Aorta (tissue), 5 donors: ENCODE data around the gene GNAI3. TPM values are rescaled to one million over a fixed set of nuclear protein-coding genes. Genes with fewer than 3 reads are reported as not detected.
A peak's percentile ranks its signal among the peaks of the same experiment; 100 is the strongest.

Experiments
- ATAC-seq: fragments of 200-7000 bp; cut with Tn5 transposase; one replicate; pipeline ENCODE4 v1.9.1; 2022; ENCODE audit warnings: moderate library complexity; ENCODE audit not compliant: low FRiP score
- DNase-seq, 2 donors: peaks; one replicate each; pipeline ENCODE4 v3.0.0-alpha.2; 2020
- H3K27ac ChIP-seq, 2 donors: one replicate each; pipeline ENCODE4 v1.5.1; 2013; ENCODE audit warnings: low read length in 2 of 2, mild to moderate bottlenecking in 2 of 2, moderate library complexity in 2 of 2, control low read depth in 1 of 2, inconsistent platforms in 1 of 2, low read depth in 1 of 2
- H3K27me3 ChIP-seq, 2 donors: one replicate each; pipeline ENCODE4 v1.6.1; 2013; ENCODE audit warnings: control low read depth in 1 of 2, low read length in 1 of 2, mild to moderate bottlenecking in 1 of 2, moderate library complexity in 1 of 2; ENCODE audit not compliant: insufficient read depth in 2 of 2, control insufficient read depth in 1 of 2
- H3K36me3 ChIP-seq, 2 donors: one replicate each; pipeline ENCODE4 v1.6.1; 2013; ENCODE audit warnings: control low read depth in 1 of 2, low read length in 1 of 2, mild to moderate bottlenecking in 1 of 2; ENCODE audit not compliant: insufficient read depth in 2 of 2, control insufficient read depth in 1 of 2
- H3K4me1 ChIP-seq, 2 donors: one replicate each; pipeline ENCODE4 v1.6.1; 2013; ENCODE audit warnings: low read length in 2 of 2, control low read depth in 1 of 2, mild to moderate bottlenecking in 1 of 2, moderate library complexity in 1 of 2; ENCODE audit not compliant: insufficient read depth in 2 of 2, control insufficient read depth in 1 of 2
- H3K4me3 ChIP-seq, 2 donors: one replicate each; pipeline ENCODE4 v1.5.1; 2013; ENCODE audit warnings: low read length in 2 of 2, control low read depth in 1 of 2, mild to moderate bottlenecking in 1 of 2
- H3K9me3 ChIP-seq: one replicate; pipeline ENCODE4 v1.6.1; 2013; ENCODE audit warnings: mild to moderate bottlenecking, low read length; ENCODE audit not compliant: control insufficient read depth
- WGBS, 2 donors: extraction: QIAGEN DNeasy Blood & Tissue Kit; methylation state at CpG; one replicate each; pipeline ENCODE4 v1.1.7; 2013; 5-methylcytosine and 5-hydroxymethylcytosine counted together
- intact Hi-C, 2 donors: fragments of 100-400 bp; cut with DNase I; formaldehyde crosslinking; loops; one replicate each; pipeline versions ENCODE4 v1.14.2 to v1.15.0; 2022
- polyA plus RNA-seq, 2 donors: library from polyadenylated mRNA; stranded (reverse); fragments of 200-250 nt; gene quantifications; one replicate each; pipeline ENCODE4 v1.2.3, GENCODE V29; 2013
- total RNA-seq, 2 donors: library from RNA; stranded (reverse); fragmentation: NEBNext Ultra II Directional; extraction: Animal tissue kit (Norgen Biotek cat#: 25700); gene quantifications; one replicate each; pipeline ENCODE4 v1.2.1, GENCODE V29; 2021
- donor health status: healthy with polysubstance abuse.
- donor health status: Bipolar disorder and iron deficiency.
- donor health status: DM: no; HTN: no; CAD: no.
- donor health status: DM: no; HTN: no; CAD: no.
- donor health status: DM: yes; HTN: yes; CAD: no.

The GNAI3 gene
- total and polyA plus RNA-seq, 4 donors = 3.0 to 8.2 (median 5.1) TPM

GRCh38 chr1:109504974-109505373 is 43.4 kb upstream of the GNAI3 start:
- Histone ChIP-seq H3K36me3 (no peaks in the 10 kb centered on the region), H3K27ac (no peak overlapping the region), H3K4me3 (no peak overlapping the region), H3K9me3 (no peaks in the 10 kb centered on the region), H3K4me1 (peaks cover 0 to 3% of the 10 kb centered on the region in 2 donors), H3K27me3 (no peaks in the 10 kb centered on the region)
- DNase-seq = no peak
- intact Hi-C loops = loop anchor here in 1 of 2 donors (5.0 kb wide), 1 partner anchor 107 kb away; no protein-coding TSS in a partner anchor
- 91 to 94% methylated on average over 1 of the region's 1 CpG for WGBS, 2 donors
- no peak for ATAC-seq

- Histone ChIP-seq H3K27me3 (no peaks in the 10 kb centered on the region), H3K27ac (no peak overlapping the region), H3K4me3 (no peak overlapping the region), H3K36me3 (no peaks in the 10 kb centered on the region), H3K9me3 (no peaks in the 10 kb centered on the region), H3K4me1 (no peaks in the 10 kb centered on the region)
- ATAC-seq (no peak), DNase-seq (no peak)
- intact Hi-C loops = no loop called here
- 86% methylated on average over 25 of the region's 25 CpGs for WGBS, 2 donors
Observed at GRCh38 chr1:109508001-109508872, 40.2 kb upstream of the GNAI3 start.

- ATAC-seq (no peak), DNase-seq (no peak)
- Histone ChIP-seq H3K27me3 (no peaks in the 10 kb centered on the region), H3K27ac (no peak overlapping the region), H3K9me3 (no peaks in the 10 kb centered on the region), H3K4me3 (peak overlapping the region; percentile 72 to 85), H3K4me1 (no peaks in the 10 kb centered on the region), H3K36me3 (no peaks in the 10 kb centered on the region)
- intact Hi-C loops = no loop called here
- 46 to 47% methylated on average over 7 of the region's 7 CpGs for WGBS, 2 donors
Observed at GRCh38 chr1:109508873-109509175, 39.6 kb upstream of the GNAI3 start.

GRCh38 chr1:109509176-109510134 is 39.0 kb upstream of the GNAI3 start, which contains the start of gene AMIGO1:
Gene AMIGO1 (minus strand): TSS chr1:109509727. CDS start chr1:109508912, 815 bp downstream.
- Histone ChIP-seq H3K27me3 (no peaks in the 10 kb centered on the region), H3K36me3 (no peaks in the 10 kb centered on the region), H3K9me3 (no peaks in the 10 kb centered on the region), H3K4me1 (no peaks in the 10 kb centered on the region), H3K27ac (no peak within 1 kb of the TSS), H3K4me3 (peak within 1 kb of the TSS; percentile 72 to 85)
- WGBS, 2 donors = 0 to 1% methylated on average over 52 to 100 of the region's 100 CpGs
- peak; percentile 72 for ATAC-seq
- peak; percentile 65 to 90 for DNase-seq
- intact Hi-C loops = no loop called here

- Histone ChIP-seq H3K4me3 (no peak overlapping the region), H3K9me3 (no peaks in the 10 kb centered on the region), H3K27ac (no peak overlapping the region), H3K36me3 (no peaks in the 10 kb centered on the region), H3K4me1 (no peaks in the 10 kb centered on the region), H3K27me3 (no peaks in the 10 kb centered on the region)
- intact Hi-C loops = no loop called here
- DNase-seq (no peak), ATAC-seq (no peak)
- 89 to 93% methylated on average over 2 of the region's 2 CpGs for WGBS, 2 donors
Observed at GRCh38 chr1:109513110-109513710, 35.2 kb upstream of the GNAI3 start.

- Histone ChIP-seq H3K4me3 (no peak overlapping the region), H3K27ac (no peak overlapping the region), H3K4me1 (no peaks in the 10 kb centered on the region), H3K27me3 (no peaks in the 10 kb centered on the region), H3K9me3 (no peaks in the 10 kb centered on the region), H3K36me3 (no peaks in the 10 kb centered on the region)
- intact Hi-C loops = no loop called here
- 55 to 64% methylated on average over 3 of the region's 3 CpGs for WGBS, 2 donors
- no peak for ATAC-seq
- DNase-seq = no peak
Observed at GRCh38 chr1:109514846-109515245, 33.6 kb upstream of the GNAI3 start.

GRCh38 chr1:109516872-109517271 is 31.5 kb upstream of the GNAI3 start:
- WGBS, 2 donors = 85 to 89% methylated on average over 5 of the region's 5 CpGs
- no peak for ATAC-seq
- intact Hi-C loops = no loop called here

GRCh38 chr1:109517337-109517736 is 31.1 kb upstream of the GNAI3 start:
- H3K4me3 ChIP-seq = no peak overlapping the region
- WGBS, 2 donors = 83 to 88% methylated on average over 5 of the region's 5 CpGs
- ATAC-seq (no peak), DNase-seq (no peak)
- H3K9me3 ChIP-seq = no peaks in the 10 kb centered on the region
- intact Hi-C loops = no loop called here
- no peaks in the 10 kb centered on the region for H3K36me3 ChIP-seq
- H3K27ac ChIP-seq = no peak overlapping the region
- H3K4me1 ChIP-seq = no peaks in the 10 kb centered on the region
- H3K27me3 ChIP-seq = no peaks in the 10 kb centered on the region

More at GRCh38 chr1:109516872-109517271, 31.5 kb upstream of the GNAI3 start:
- no peak overlapping the region for H3K4me3 ChIP-seq
- no peaks in the 10 kb centered on the region for H3K9me3 ChIP-seq
- no peak overlapping the region for H3K27ac ChIP-seq
- no peaks in the 10 kb centered on the region for H3K4me1 ChIP-seq
- H3K36me3 ChIP-seq = no peaks in the 10 kb centered on the region
- no peaks in the 10 kb centered on the region for H3K27me3 ChIP-seq
- DNase-seq = no peak
